COLO829 (cell line): ENCODE results near the gene RRP9.

Source experiments
- DNase-seq: peaks from one replicate; pipeline ENCODE4 v3.0.0; 2012; ENCODE audit warnings: low spot score

The RRP9 gene

GRCh38 chr3:51955893-51956770, 14.4 kb upstream of the RRP9 start:
- DNase-seq, result no peak

- DNase-seq, result no peak
These were observed 13.6 kb upstream of the RRP9 start, which contains the start of gene GPR62 for GRCh38 chr3:51955175-51955892. Gene GPR62 (plus strand): TSS chr3:51955381. CDS start chr3:51955653, 272 bp downstream.

- no peak for DNase-seq
These were observed 13.0 kb upstream of the RRP9 start for GRCh38 chr3:51954713-51955112.

- DNase-seq, result no peak
These were observed 12.4 kb upstream of the RRP9 start for GRCh38 chr3:51954105-51954504.

- DNase-seq, result no peak
These were observed 11.7 kb upstream of the RRP9 start for GRCh38 chr3:51953445-51953844.

- DNase-seq, result no peak
These were observed 9.2 kb upstream of the RRP9 start for GRCh38 chr3:51950899-51951298.

GRCh38 chr3:51949121-51949520, 7.4 kb upstream of the RRP9 start:
- no peak for DNase-seq

GRCh38 chr3:51948016-51948580, 6.4 kb upstream of the RRP9 start:
- DNase-seq, result no peak

GRCh38 chr3:51947215-51947900, 5.7 kb upstream of the RRP9 start:
- DNase-seq, result no peak

- no peak for DNase-seq
These were observed 5.1 kb upstream of the RRP9 start for GRCh38 chr3:51946796-51947195.

GRCh38 chr3:51945926-51946705, 4.4 kb upstream of the RRP9 start:
- DNase-seq, result no peak

GRCh38 chr3:51945031-51945840, 3.5 kb upstream of the RRP9 start:
- no peak for DNase-seq

- DNase-seq, result no peak
These were observed 2.8 kb upstream of the RRP9 start for GRCh38 chr3:51944451-51945021.

- no peak for DNase-seq
These were observed 2.0 kb upstream of the RRP9 start for GRCh38 chr3:51943451-51944391.

GRCh38 chr3:51942603-51943450, 1.1 kb upstream of the RRP9 start:
- DNase-seq, result peak; percentile 79

GRCh38 chr3:51941463-51941797, 274 bp downstream of the RRP9 start:
- DNase-seq, result no peak

GRCh38 chr3:51940648-51941462, 849 bp downstream of the RRP9 start:
- peak; percentile 37 for DNase-seq
